Limb (tissue), 2 donors: ENCODE results near the gene OR56A5.
"Not testable (repeated sequence)": the region's sequence is repeated elsewhere in the genome, so short reads cannot be mapped to it uniquely, and the experiment has no call there.

Experiments used
- DNase-seq, 2 donors: peaks; one replicate each; pipeline ENCODE4 v3.0.0-alpha.2; 2016; ENCODE audit errors: extremely low spot score in 2 of 2

Gene OR56A5, protein sequence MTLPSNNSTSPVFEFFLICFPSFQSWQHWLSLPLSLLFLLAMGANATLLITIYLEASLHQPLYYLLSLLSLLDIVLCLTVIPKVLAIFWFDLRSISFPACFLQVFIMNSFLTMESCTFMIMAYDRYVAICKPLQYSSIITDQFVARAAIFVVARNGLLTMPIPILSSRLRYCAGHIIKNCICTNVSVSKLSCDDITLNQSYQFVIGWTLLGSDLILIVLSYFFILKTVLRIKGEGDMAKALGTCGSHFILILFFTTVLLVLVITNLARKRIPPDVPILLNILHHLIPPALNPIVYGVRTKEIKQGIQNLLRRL

DNA sequence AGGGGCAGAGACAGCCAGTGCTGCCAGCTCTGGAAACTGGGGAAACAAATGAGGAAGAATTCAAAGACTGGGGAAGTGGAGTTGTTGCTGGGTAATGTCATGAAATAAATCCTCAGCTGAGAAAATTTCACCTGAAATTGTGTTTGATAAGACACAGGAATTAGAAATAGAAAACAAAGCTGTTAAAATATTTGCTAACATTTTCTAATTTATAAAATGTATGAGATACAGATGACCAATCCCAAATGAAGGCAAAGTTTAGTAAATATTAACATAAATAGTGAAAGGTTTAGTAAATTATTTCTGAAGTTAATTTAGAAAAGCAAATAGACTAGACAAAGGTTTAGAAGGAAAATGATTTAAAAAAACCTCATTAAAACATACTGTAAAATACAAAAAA is at the start of gene OR56A5:
Gene OR56A5 (minus strand): TSS at position 101 of the 400 bp plus-strand sequence. CDS start 0 bp downstream, at position 101.
- DNase-seq: no peak

DNA sequence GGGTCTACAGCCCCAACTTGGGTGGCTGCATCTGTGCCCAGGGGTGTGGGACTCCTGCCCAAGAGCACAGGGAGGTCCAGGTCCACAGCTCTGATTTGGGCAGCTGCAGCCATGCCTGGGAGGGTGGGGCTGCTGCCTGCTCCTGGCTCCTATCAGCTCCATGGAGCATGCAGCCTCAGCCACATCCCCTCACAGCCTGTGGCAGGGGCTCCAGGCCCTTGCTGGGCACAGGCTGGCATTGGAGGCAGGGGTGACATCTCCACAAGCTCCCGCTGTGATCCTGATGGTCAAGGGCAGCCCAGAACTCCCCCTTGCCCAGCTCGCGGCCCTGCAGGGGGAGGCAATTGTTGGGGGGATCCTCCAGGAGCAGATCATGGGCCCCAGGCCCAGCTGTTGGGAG is 44.7 kb upstream of the OR56A5 start:
- DNase-seq: no peak

DNA sequence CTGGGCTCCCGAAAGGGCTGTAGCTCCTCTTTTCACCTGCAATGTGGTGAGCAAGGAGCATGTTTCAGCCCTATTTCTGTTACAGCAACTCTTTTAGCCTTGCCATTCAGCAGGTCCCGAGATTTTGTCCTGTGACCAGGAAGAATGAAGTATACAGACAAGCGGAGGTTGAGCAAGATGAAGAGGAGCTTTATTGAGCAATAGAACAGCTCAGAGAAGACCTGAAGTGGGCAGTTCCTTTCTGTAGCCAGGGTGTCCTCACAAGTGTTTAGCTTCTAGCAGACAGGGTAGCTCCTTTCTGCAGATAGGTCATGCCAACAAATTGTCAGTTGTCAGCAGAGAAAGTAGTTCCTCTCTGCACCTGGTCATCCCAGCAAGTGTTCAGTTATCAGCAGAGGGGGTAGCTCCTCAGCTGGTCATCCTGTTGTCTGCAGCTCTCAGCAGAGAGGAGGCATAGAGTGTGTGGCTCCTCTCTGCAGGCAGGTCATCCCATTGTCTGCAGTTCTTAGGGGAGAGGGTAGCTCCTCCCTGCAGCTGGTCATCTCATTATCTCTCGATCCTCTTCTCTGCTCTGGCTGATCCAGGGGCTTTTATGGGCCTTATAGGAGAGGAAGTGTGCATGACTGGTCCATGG is 43.9 kb upstream of the OR56A5 start:
- DNase-seq: no peak

DNA sequence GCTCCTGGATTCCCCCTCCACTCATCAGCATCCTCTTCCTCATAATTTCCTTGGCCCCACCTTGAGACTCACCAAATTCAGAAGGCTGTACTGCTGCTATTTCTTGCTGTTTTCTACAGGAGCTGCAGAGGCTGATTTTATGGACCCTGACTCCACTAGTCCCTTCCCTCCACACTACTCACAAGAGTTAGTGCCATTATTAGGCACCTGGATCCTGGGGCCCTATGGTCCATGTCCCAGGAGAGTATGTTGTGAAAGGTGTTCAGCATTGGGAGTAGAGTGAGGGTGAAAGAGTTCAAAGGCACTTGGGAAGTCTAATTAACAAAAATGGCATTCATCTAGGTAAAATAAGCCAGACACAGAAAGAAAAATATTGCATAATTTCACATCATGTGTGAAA is 38.6 kb upstream of the OR56A5 start, which contains the start of gene OR56A4:
Gene OR56A4 (minus strand): TSS at position 101 of the 400 bp plus-strand sequence. CDS start 3,954 bp downstream, outside the sequence.
- DNase-seq: no peak

DNA sequence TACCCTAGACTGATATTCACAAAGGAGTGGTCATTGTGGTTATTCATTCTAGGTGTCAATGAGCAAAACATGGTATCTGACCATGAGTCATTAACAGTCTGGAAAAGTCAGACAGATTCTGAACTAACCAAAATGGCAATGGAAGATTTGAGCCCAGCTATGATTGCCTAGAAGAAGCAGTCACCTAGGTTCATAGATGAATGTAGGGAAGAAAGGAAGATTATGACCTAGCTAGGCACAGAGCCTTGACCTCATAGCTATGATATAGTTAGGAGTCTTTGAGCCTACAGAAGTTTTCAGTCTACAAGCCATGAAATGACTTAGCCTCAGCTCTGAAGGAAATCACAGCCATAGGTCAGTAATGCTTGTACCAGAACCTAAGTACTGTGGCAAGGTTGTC is 38.1 kb upstream of the OR56A5 start:
- no peak for DNase-seq

DNA sequence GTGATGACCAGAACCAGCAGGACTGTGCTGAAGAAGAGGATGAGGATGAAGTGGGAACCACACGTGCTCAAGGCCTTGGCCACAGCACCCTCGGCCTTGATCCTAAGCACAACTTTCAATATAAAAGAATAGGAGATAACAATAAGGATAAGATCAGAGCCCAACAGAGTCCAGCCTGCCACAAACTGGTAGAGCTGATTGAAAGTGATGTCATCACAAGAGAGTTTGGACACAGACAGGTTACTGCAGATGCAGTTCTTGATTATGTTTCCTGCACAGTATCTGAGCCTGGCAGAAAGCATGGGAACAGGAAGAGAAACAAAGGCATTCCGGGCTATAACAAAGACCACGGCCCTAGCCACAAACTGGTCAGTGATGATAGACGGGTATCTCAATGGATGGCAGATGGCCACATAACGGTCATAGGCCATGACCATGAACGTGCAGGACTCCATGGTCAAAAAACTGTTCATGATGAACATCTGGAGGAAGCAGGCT is 34.0 kb upstream of the OR56A5 start:
- no peak for DNase-seq

DNA sequence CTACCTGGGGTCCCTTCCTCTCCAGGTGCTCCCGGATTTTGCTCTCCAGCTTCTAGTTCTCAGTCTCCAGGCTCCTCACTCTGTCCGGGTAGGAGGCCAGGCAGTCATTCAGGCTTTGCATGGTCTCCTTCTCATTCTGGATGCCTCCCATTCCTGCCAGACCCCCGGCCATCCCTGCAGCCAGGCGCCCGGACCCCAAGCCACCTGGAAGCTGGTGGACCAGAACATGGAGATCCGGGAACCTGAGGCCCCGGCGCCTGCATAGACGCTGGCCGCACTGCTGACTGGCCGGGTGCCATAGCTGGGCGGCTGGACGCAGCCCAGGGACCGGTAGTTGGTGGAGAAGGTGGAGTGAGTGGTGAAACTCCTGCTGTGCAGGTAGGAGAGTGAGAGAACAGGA is 26.5 kb upstream of the OR56A5 start:
- no peak for DNase-seq

DNA sequence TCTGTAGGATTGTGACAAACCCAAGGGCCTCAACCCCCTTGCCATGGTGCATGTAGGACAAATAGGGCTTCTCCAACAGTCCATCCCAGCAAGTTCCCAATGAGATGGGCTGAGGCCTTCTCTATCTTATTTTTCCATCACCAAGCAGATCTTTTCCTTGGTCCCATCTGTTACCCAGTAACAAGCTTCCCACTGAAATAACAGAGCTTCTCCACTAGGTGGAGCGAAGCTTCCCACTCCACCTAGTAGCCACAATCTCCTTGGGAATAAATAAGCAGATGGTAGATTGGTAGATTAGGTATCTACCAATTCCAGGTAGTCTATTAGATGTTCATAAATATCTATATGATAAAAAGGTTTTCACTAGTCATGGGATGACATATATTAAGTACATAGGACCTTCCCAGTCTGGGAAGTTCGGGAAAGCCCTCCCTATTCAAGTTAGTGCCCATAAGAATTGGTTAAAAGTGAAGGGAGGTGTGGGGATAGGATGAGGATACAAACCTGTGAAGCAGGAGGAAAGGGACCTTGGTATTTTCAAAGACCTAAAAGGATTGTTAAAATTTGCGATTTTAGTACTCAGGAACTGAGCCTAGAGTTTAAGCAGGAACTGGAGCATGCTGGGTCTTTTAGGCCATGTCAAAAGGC is 24.4 kb upstream of the OR56A5 start:
- no peak for DNase-seq

DNA sequence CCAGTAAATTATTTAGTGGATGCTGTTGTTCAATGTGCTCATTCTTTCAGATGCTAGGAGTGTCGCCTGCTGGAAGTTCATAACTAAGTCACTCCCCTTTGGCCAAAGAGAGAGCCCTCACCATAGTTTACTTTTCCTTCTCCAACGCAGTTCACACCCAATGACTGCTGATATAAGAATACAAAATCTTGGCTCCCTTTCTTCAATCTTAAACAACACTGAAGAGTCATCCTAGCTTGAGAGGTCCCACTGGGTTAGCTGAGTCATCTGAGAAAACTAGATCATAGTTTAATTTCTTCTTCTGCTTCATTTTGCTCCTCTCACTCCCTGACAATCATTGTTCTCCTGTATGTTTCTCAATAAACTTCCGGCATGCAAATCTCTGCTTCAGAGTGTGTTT is 23.9 kb upstream of the OR56A5 start:
- DNase-seq: no peak

DNA sequence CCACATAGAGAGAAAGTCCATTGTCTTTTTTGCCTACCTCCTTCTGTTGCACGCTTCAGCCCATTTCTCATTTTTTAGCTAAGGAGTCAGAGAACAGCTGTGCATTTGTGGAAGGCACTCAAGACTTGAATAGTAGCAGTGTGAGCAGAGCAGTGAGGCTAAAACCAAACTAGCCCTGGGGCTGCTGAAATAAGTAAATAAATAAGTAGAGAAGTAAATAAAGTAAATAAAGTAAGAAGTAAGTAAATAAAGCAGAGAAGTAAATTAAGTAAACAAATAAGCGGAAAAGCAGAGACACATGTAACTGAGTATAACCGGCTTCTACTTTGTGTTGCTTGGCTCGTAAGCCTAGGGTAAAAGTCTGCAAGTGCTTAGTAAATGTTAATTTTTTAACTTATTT is 20.9 kb upstream of the OR56A5 start:
- no peak for DNase-seq

DNA sequence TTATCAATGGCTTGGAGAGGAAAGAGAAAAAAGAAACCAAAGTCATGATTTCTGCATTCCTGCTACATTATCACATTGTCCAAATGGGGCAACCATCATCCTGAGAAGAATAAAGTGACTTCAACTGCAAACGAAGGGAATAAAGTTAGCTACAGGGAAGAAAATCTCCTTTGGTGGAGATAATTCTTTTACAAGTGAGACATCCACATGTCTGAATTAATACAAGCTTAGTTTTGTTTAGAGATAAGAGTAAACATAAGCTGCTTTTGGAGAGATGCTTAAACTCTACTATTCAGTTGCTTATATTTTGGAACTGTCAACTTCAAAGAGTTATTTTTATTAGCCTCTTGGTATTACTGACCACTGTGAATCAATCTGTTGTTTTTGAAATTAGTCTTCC is 18.6 kb upstream of the OR56A5 start, which contains the start of gene OR52L1:
Gene OR52L1 (minus strand): TSS at position 101 of the 400 bp plus-strand sequence. CDS start 55 bp downstream, at position 46.
- no peak for DNase-seq

DNA sequence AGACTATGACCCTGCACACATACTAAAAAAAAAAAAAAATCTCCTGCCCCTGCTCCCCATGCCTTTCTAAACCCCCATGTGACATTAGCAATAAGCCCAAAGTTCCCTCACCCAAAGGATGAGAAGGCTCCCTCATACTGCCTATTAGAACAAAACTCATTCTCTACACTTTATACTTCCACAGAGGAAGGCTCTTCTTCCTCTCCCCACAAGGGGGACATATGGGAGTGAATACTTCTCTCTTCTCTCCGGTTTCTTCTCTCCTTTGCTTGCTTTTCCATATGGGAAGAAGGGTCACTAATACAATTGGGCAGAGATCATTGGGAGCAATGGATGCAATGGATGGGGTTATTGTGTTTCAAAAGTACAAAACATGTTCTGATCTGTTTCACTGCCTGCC is 15.1 kb upstream of the OR56A5 start:
- DNase-seq: no peak

DNA sequence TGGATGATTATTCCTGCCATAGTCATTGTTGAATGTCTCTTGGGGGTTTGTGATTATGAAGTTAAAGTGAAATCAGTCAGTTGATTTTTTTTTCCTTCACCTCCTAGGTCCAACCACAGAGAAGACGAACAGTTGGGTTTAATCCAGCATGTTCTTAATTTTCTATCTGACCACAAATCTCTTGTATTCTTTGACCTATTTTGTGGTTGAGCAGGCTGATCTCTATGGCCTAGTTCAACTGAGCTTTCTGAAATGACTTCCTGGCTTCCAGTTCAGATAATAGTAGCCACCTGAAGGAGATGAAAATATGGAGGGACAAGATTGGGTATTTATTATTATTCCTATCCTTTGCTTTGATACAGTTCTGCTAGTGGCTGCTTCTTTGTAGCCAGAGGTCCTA is 5.2 kb upstream of the OR56A5 start:
- no peak for DNase-seq

DNA sequence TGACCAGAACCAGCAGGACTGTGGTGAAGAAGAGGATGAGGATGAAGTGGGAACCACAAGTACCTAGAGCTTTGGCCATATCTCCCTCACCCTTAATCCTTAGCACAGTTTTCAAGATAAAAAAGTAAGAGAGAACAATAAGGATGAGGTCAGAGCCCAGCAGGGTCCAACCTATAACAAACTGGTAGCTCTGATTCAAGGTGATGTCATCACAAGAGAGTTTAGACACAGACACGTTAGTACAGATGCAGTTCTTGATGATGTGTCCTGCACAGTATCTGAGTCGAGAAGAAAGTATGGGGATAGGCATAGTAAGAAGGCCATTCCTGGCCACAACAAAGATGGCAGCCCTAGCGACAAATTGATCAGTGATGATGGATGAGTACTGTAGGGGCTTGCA is 586 bp downstream of the OR56A5 start:
- no peak for DNase-seq

DNA sequence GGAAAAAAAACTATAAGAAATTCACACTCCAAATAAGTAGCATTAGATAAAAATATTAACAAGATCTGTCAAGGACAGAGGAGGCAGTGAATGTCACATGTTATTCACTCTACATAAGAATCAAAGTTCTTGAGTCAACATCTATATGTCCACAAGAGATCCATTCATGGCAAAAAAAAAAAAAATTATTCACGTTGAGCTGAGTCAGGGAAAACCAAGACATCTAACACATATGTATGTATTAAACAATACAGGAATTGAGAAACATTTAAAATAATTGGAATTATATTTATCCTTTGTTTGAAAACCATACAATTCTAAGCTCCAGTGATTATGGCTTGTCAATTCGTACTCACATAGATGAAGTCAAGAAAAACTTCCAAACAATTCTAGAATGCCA is 1.3 kb downstream of the OR56A5 start:
- DNase-seq: no peak

DNA sequence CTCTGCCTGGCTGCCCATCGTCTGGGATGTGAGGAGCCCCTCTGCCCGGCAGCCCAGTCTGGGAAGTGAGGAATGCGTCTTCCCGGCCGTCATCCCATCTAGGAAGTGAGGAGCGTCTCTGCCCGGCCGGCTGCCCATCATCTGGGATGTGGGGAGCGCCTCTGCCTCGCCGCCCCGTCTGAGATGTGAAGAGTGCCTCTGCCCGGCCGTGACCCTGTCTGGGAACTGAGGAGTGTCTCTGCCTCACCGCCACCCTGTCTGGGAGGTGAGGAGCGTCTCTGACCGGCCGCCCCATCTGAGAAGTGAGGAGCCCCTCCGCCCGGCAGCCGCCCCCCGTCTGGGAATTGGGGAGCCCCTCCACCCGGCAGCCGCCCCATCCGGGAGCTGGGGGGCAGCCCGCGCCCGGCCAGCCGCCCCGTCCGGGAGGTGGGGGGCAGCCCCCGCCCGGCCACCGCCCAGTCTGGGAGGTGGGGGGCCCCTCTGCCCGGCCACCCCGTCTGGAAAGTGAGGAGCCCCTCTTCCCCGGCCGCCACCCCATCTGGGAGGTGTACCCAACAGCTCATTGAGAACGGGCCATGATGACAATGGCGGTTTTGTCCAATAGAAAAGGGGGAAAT is 7.5 kb downstream of the OR56A5 start:
- DNase-seq: not testable (repeated sequence)

DNA sequence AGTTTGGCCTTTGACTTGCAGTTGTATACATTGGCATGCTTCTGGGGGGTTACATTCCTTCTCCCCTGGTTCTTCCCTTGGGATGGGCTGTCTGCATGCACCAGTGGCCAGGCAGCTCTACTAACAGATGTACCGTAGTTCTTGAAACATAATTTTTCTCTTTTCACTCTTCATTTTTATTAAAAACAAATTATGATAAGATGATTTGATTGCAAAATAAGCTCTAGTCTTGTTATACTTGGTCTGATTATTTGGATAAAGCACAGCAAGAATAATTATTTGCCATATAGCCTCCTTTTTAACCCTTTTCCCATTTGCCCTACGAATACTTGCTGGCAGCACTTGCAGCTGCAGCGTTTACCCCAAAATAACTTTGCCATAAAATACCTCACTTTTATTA is 12.7 kb downstream of the OR56A5 start:
- DNase-seq: no peak

DNA sequence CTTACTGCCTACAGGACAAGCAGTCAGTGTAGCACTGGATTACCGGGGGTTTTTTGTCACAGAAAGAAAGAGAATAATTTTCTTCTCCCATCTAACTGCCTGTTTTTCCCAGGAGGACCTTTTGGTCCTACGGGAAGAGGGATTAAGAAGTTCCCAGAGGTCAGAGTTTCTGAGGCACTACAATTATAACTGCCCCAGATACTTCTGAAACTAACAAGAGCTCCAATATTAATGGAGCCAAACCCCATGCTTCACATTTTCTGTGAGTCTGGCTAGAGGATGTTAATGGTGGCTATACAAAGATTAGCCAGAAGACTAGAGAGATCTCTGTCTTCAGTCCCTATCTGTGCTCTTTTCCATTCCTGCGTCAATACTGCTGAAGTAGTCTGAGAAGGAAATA is 26.3 kb downstream of the OR56A5 start, which contains the start of gene OR56A3:
Gene OR56A3 (plus strand): TSS at position 301 of the 400 bp plus-strand sequence. CDS start 5,096 bp downstream, outside the sequence.
- DNase-seq: no peak

DNA sequence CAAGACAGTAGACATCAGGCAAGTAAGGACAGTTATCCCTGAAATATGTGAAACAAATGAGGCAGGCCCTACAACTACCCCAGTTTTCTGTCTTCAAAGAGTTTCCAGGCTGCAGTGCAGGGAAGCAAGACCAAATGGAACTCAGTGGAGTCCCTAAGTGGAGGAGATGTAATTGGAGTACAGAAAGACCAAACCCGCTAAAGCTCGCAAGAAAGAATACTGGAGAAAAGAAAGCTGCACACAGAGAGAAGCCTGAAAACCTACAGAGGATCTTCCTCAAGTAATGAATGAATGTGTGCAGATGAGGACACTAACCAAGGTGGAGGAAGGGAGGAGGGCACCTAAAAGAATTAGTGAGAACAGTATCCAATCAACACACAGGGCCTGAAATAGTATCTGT is 27.5 kb downstream of the OR56A5 start:
- DNase-seq: no peak

DNA sequence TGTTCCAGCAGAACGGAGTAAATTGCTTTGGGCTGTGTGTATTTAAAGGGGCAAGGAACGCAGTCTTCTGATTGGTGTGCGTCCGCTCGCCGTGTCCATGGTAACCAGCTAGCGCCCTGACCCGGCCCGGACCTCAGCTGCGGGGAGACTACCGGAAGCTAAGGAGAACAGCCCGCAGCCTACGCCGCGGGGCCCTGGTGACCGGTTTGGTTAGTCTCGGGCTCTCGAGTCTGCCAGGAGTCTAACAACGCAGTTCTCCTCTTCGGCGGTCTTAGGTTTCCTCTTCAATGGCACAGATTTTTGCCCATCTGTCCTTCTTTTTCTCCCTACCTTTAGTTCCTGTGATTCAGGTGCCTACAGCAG is 29.7 kb downstream of the OR56A5 start:
- DNase-seq: no peak

DNA sequence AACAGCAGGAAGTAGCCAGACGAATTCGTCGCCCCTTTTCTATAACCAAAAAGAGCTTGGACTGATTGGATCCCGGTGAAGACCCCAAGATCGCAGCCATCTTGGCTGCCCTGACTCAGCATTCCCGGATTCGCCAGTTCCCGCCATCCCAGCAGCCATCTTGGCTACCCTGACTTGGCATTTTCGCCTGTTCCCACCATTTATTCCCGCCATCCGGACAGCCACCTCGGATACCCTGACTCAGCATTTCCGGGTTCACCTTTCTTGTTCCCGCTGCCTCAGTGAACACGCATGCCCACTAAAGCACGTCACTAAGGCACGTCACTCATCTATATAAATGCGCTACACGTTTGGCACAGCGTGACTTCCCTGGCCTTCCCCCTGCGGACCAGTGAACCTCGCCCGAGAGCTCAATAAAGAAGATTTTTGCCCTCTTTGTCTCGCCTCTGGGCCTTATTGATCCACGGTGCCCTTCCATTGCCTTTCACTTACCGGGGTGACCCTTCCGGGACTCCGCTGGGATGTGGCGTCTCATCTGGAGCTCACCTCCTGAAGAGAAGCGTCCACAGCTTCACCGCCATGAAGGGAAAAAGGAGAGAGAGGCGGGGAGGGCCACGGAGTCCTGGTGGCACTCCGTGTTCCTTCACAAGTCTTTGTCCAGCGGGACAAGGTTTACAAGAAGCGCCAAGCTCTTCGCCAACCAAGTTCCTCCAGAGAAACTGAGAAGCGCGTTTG is 30.3 kb downstream of the OR56A5 start:
- DNase-seq: no peak
